LNCAP (cell line): Measurements from ENCODE around the gene ATP4B.

Experiments used
- CTCF ChIP-seq: fragments of 450-650 bp; IDR thresholded peaks from 2 replicates; pipeline ENCODE4 v1.5.1; 2017; ENCODE audit warnings: mild to moderate bottlenecking

ATP4B gene

GRCh38 chr13:113613789-113614379 lies 44.1 kb downstream of the ATP4B start:
- TF ChIP-seq CTCF = no peak

- no peak for TF ChIP-seq CTCF
Measured at GRCh38 chr13:113612607-113613006, 45.4 kb downstream of the ATP4B start.

- TF ChIP-seq CTCF = no peak
Measured at GRCh38 chr13:113611996-113612395, 46.0 kb downstream of the ATP4B start.

- no peak for TF ChIP-seq CTCF
Measured at GRCh38 chr13:113610266-113610665, 47.7 kb downstream of the ATP4B start.

- no peak for TF ChIP-seq CTCF
Measured at GRCh38 chr13:113609616-113610015, 48.4 kb downstream of the ATP4B start.

GRCh38 chr13:113608967-113609533 lies 48.9 kb downstream of the ATP4B start:
- no peak for TF ChIP-seq CTCF

GRCh38 chr13:113607889-113608635 lies 49.9 kb downstream of the ATP4B start:
- TF ChIP-seq CTCF = no peak
